ENCODE results near the gene CRLF3.

DNA sequence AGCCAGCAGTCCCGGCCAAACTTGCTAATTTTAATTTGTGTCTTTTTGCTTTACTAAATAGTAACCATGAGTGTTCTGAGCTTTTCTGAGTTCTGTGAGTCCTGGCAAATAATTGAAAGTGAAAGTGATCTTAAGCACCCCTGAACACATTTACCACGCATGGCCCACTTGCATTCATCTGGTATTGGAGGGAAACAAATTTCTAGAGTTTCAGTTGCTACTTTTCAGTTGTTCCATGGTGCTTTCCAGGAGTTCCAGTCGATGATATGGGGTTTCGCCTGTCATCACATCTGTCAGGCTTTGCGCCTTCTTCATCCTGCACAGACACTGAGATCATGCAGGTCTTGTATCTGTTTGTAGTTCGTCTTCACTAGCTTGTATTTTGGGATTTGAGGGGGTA, 44.1 kb downstream of the CRLF3 start:
- no peak for TF ChIP-seq TAF1 (IDR thresholded peaks at IDR 0.05; ENCODE audit: borderline replicate concordance, insufficient read depth, low read length)
- no peak for TF ChIP-seq POLR2AphosphoS5 (IDR thresholded peaks at IDR 0.05; ENCODE audit: low read depth, low read length)
- no peak for TF ChIP-seq REST (IDR thresholded peaks at IDR 0.05; ENCODE audit: insufficient read depth in 1 of 2, low read depth in 2 of 2, low read length in 2 of 2)
- no peak for TF ChIP-seq SIN3A (IDR thresholded peaks at IDR 0.05; ENCODE audit: borderline replicate concordance, insufficient read depth, low read length)
- no peak for TF ChIP-seq FOXP2 (optimal IDR thresholded peaks at IDR 0.05; ENCODE audit: borderline replicate concordance, extremely low read depth, extremely low read length, insufficient read depth)
